Measurements from ENCODE around the gene PLEKHA7. TPM values are rescaled to one million over a fixed set of nuclear protein-coding genes. Genes with fewer than 3 reads are reported as not detected.

Gene PLEKHA7
- total RNA-seq, 2 experiments from 2014 or later = 0.13 TPM; not detected in 1

DNA sequence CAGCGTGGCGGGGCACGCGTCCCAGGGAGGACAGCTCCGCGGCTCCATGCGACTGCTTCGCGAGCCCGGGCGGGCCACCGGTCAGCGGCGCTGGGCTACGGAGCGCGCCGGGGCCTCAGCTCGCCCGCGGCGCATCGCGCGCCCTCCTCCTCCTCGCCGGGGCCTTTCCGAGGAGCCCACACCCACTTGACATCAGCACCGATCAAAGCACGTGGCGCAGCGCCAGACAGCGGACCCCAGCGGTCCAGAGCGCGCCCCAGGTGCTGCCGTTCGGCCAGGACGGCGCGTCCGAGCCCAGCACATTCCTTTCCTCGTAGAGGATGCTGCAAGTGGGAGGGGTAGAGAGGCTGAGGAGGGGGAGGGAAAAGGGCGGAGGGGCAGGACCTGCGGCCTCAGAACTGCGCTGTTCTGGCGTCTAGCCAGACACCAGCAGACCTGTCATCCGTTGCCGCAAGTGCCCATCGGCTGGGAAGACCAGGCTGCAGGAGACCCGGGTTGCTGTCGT lies 88.6 kb downstream of the PLEKHA7 start:
- Histone ChIP-seq H2AFZ (ENCODE audit: low read length) (no peak overlapping the region), H3K27ac (ENCODE audit: low read depth, low read length, poor library complexity, severe bottlenecking) (no peak overlapping the region), H3K79me2 (ENCODE audit: insufficient read depth, low read depth, low read length) (no peaks in the 10 kb centered on the region), H3K36me3 (ENCODE audit: insufficient read depth, low read length) (no peaks in the 10 kb centered on the region), H3K4me2 (ENCODE audit: low read length) (no peak overlapping the region), H3K9me2 (ENCODE audit: insufficient read depth, low read length) (no peaks in the 10 kb centered on the region), H3K9me3 (ENCODE audit: low read length) (no peaks in the 10 kb centered on the region), H3K4me3 (ENCODE audit: low read depth, low read length, poor library complexity, severe bottlenecking) (no peak overlapping the region), H3K4me1 (ENCODE audit: insufficient read depth, low read length, poor library complexity, severe bottlenecking) (no peaks in the 10 kb centered on the region), H4K20me1 (ENCODE audit: insufficient read depth, low read length) (no peaks in the 10 kb centered on the region)
- BruUV-seq (replicated peaks) = no TSS peak
- CTCF ChIA-PET (ENCODE audit: unreplicated experiment) = no interaction called here
- intact Hi-C loops (cut with micrococcal nuclease; ENCODE audit: unreplicated experiment) = no loop called here
- POLR2A ChIA-PET = no interaction called here
- no peak for DNase-seq (ENCODE audit: low spot score)
- no peak for TF ChIP-seq EZH2phosphoT487 (IDR thresholded peaks at IDR 0.05; ENCODE audit: borderline replicate concordance, low read depth, low read length)
- TF ChIP-seq, protein P1, sequence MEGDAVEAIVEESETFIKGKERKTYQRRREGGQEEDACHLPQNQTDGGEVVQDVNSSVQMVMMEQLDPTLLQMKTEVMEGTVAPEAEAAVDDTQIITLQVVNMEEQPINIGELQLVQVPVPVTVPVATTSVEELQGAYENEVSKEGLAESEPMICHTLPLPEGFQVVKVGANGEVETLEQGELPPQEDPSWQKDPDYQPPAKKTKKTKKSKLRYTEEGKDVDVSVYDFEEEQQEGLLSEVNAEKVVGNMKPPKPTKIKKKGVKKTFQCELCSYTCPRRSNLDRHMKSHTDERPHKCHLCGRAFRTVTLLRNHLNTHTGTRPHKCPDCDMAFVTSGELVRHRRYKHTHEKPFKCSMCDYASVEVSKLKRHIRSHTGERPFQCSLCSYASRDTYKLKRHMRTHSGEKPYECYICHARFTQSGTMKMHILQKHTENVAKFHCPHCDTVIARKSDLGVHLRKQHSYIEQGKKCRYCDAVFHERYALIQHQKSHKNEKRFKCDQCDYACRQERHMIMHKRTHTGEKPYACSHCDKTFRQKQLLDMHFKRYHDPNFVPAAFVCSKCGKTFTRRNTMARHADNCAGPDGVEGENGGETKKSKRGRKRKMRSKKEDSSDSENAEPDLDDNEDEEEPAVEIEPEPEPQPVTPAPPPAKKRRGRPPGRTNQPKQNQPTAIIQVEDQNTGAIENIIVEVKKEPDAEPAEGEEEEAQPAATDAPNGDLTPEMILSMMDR (conservative IDR thresholded peaks at IDR 0.05; ENCODE audit: low read length) = no peak

DNA sequence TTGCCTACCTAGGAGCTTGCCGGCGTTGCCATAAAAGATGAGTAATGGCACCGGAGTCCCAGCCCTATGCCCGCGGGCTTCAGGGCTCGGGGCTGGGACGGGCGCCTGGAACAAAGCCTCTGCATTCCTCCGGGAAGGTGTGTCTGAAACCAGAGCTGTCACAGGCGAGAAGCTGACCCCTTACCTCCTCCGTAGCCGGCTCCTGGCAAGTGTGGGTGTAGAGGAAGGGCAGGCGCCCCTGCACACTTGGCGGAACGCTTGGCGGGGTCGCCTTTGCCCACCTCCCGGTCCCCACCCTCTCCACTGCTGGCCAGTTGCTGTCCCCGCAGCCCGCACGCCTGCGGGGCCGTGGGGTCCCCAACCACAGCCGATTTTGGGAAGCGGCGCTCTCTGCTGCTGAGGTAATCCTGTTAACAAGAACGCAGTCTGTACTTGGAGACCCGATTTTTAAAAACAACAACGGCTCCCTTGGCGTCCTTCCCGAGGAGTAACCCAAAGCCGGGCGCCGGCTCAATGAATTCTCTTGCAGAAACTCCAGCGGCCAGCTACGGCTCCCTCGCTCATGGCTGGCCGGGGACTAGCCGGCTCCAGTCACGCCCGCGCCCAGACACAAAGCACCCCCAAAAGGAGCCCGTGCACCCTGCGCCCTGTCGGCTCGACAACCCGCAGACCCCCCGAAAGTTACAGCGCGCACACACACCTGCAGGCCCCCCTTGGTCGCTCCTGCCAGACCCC lies 89.2 kb downstream of the PLEKHA7 start:
- no peak overlapping the region for H2AFZ ChIP-seq (ENCODE audit: low read length)
- no peaks in the 10 kb centered on the region for H3K79me2 ChIP-seq (ENCODE audit: insufficient read depth, low read depth, low read length)
- H3K27ac ChIP-seq (ENCODE audit: low read depth, low read length, poor library complexity, severe bottlenecking) = no peak overlapping the region
- intact Hi-C loops (cut with micrococcal nuclease; ENCODE audit: unreplicated experiment) = no loop called here
- no peak overlapping the region for H3K4me2 ChIP-seq (ENCODE audit: low read length)
- ChIA-PET CTCF (ENCODE audit: unreplicated experiment) (no interaction called here), POLR2A (no interaction called here)
- no peaks in the 10 kb centered on the region for H3K9me3 ChIP-seq (ENCODE audit: low read length)
- no peak overlapping the region for H3K4me3 ChIP-seq (ENCODE audit: low read depth, low read length, poor library complexity, severe bottlenecking)
- no peaks in the 10 kb centered on the region for H3K9me2 ChIP-seq (ENCODE audit: insufficient read depth, low read length)
- DNase-seq (ENCODE audit: low spot score) = no peak
- no TSS peak for BruUV-seq (replicated peaks)
- H3K36me3 ChIP-seq (ENCODE audit: insufficient read depth, low read length) = no peaks in the 10 kb centered on the region
- TF ChIP-seq, protein P1 (conservative IDR thresholded peaks at IDR 0.05; ENCODE audit: low read length) = no peak
- TF ChIP-seq EZH2phosphoT487 (IDR thresholded peaks at IDR 0.05; ENCODE audit: borderline replicate concordance, low read depth, low read length) = no peak
- no peaks in the 10 kb centered on the region for H4K20me1 ChIP-seq (ENCODE audit: insufficient read depth, low read length)
- no peaks in the 10 kb centered on the region for H3K4me1 ChIP-seq (ENCODE audit: insufficient read depth, low read length, poor library complexity, severe bottlenecking)

DNA sequence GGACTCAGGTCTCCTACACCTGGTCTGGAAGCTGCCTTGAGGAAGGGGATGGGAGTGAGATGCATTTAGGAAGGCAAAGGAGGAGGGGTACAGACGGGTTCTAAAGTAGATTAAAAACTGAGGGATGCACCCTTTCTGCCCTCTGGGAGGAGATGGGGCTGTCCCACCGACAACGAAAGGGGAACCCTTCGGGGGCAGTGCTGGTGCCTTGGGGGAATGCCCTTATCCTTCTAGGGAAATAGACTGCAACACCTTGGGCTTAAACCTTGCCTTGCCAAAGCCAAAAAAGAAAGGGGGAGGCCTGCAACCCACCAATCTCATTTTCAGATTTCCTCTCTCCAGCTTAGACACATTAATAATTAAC lies 89.8 kb downstream of the PLEKHA7 start:
- Histone ChIP-seq H3K9me2 (ENCODE audit: insufficient read depth, low read length) (no peaks in the 10 kb centered on the region), H3K27ac (ENCODE audit: low read depth, low read length, poor library complexity, severe bottlenecking) (no peak overlapping the region), H4K20me1 (ENCODE audit: insufficient read depth, low read length) (no peaks in the 10 kb centered on the region), H3K36me3 (ENCODE audit: insufficient read depth, low read length) (no peaks in the 10 kb centered on the region), H2AFZ (ENCODE audit: low read length) (no peak overlapping the region), H3K4me3 (ENCODE audit: low read depth, low read length, poor library complexity, severe bottlenecking) (no peak overlapping the region), H3K4me2 (ENCODE audit: low read length) (no peak overlapping the region), H3K4me1 (ENCODE audit: insufficient read depth, low read length, poor library complexity, severe bottlenecking) (no peaks in the 10 kb centered on the region), H3K9me3 (ENCODE audit: low read length) (no peaks in the 10 kb centered on the region), H3K79me2 (ENCODE audit: insufficient read depth, low read depth, low read length) (no peaks in the 10 kb centered on the region)
- POLR2A ChIA-PET = no interaction called here
- intact Hi-C loops (cut with micrococcal nuclease; ENCODE audit: unreplicated experiment) = no loop called here
- DNase-seq (ENCODE audit: low spot score) = no peak
- TF ChIP-seq EZH2phosphoT487 (IDR thresholded peaks at IDR 0.05; ENCODE audit: borderline replicate concordance, low read depth, low read length) = no peak
- TF ChIP-seq, protein P1 (conservative IDR thresholded peaks at IDR 0.05; ENCODE audit: low read length) = no peak
- CTCF ChIA-PET (ENCODE audit: unreplicated experiment) = no interaction called here
- no TSS peak for BruUV-seq (replicated peaks)
